GM19467 (cell line): ENCODE results near the gene RAB11B.
A peak's percentile ranks its signal among the peaks of the same experiment; 100 is the strongest.
"Not testable (repeated sequence)": the region's sequence is repeated elsewhere in the genome, so short reads cannot be mapped to it uniquely, and the experiment has no call there.

Experiments
- ATAC-seq: cut with Tn5 transposase; IDR thresholded peaks from one replicate; pipeline ENCODE4 v1.9.1; 2021; ENCODE audit warnings: mild to moderate bottlenecking, moderate library complexity; ENCODE audit not compliant: unreplicated experiment

Gene RAB11B

DNA sequence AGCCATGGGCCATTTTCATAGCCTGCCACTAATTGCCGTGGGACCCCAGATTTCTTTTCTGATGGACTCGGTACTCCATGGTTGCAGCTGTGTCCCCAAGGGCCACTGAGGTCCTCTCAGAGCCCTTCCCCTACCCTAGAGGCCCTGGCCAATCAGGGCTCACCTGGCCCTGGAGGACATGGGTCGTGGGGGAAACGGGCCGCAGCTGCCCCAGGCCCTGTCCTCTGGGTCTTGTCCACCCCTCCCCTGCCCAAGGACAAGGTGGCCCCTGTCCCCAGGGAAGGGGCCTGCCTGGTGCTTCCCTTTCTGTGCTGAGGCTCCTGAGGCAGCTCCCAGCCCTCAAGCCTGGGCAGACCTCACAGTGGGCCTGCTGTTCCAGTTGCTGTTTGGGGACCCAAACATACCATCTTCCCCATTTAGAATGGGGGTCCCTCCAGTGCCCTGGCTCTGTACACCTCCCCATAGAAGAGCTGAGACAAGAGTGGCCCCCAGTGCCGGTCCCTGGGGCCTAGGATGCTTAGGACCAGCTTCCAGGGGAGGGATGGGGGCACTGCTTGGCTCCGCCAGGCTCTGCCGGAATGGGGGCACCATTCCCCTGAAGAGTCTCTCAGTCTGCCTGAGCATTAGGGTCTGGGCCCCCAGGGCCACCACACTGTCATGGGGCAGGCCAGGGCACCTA, 3.2 kb downstream of the RAB11B start:
- ATAC-seq = no peak

DNA sequence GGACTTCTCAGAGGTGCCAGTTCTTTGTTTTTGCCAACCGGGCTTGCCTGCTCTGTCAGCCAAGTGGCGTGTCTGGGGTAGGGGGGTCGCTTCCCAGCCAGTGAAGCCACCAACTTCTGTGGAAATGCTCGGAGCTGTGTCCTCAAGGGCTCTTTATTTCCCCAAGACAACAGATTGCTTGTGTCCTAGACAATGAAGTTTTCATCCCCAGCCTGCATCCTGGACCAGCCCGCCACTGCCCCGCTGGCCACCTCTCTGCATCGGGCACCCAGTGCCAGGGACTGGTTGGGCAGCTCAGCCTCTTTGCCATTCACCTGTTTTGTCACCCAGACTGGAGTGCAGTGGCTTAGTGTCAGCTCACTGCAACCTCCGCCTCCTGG, 3.7 kb downstream of the RAB11B start:
- ATAC-seq = no peak

- ATAC-seq = no peak
These were observed 5.5 kb downstream of the RAB11B start for GRCh38 chr19:8395621-8396082.

DNA sequence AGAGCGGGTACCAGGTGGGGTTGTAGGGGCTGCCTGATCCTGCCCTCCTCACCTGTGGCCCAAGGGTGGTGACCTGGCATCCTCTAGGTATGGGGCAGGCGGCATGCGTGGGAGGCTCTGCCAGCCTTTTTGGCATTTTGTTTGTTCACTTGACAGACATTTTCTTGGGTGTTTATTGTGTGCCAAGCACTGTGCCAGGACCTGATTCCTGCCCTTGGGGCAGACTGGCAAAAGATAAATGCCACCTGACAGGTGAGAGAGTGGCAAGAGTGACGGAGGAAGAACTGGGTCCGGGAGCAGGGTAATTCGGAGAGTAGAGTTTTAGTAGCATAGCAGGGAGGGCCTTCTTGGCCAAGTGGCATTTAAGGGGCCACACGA, 6.0 kb downstream of the RAB11B start:
- no peak for ATAC-seq

DNA sequence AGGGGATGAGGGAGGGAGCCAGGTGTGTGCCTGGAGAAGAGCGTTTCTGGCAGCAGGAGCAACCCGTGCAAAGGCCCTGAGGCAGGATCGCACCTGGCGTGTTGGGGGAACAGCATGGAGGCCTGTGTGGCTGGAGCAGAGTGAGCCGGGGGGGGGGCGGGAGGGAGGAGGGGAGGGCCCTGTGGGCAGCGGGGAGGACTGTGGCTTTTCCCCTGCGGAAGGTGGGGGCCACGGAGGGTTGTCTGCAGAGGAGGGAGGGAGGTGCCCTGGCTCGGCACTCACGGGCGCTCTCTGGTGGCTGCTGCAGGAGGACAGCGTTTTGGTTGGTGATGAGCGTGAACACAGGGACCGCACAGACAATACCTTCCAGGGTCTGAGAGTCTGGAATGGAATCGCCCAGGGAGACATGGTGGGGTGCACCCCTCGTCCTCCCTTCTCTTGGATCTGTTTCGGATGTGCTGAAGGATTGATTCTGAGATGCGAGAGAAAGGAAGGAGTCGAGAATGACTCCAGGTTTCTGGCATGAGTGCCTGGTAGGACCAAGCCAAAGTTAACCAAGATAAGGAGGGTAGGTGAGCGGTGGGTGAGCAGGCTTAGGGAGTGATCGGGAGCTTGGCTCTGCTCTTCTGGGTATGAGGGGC, 6.5 kb downstream of the RAB11B start:
- no peak for ATAC-seq

- ATAC-seq = no peak
These were observed 7.1 kb downstream of the RAB11B start for GRCh38 chr19:8397271-8397670.

DNA sequence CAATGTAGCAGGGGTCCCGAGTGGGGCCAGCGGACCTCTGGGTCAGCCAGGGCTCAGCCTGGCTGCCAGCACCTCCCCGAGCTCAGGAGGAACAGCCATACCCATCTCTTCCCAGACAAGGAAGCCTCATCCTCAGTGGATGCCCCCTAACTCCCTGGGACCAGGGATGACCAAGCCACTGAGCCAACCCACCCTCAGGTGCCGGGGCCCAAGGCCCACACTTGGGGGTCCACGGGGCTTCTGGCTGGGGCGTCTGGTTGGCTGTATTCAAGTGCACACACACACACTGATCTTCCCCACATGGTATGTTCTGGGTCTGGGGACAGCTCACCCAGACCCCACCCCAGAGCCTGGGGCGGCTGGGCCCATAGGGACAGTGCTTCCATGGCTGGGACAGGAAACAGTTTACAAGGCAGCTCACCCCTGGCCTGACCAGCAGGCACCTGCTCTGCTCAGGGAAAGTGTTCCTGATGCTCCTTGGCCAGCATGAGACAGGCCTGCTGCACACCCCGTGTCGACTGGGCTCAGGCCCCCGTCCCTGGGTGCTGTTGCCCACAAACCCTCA, 7.7 kb downstream of the RAB11B start:
- no peak for ATAC-seq

DNA sequence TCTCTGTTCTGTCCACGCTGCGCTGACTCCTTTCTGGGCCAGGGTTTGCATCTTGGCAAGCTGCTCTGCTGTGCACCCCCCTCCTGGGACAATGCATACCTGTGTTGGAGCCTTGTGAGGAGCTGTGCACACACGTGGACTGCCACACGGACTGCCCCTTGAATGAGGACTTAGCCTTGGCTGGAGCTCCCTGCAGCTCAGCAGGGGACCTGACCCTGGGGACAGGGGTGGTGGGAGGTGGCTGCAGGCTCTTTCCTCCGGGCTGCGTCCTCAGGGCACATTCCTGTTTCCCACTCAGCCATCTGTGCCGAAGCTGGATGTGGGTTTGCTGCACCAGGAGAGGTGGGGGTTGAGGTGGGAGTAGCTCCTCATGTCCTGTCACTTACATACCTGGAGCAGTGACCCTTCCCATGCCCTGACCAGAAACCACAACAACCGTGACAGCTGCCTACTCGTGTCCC, 8.2 kb downstream of the RAB11B start:
- ATAC-seq = no peak

GRCh38 chr19:8399681-8400188, 9.6 kb downstream of the RAB11B start:
- ATAC-seq = no peak

DNA sequence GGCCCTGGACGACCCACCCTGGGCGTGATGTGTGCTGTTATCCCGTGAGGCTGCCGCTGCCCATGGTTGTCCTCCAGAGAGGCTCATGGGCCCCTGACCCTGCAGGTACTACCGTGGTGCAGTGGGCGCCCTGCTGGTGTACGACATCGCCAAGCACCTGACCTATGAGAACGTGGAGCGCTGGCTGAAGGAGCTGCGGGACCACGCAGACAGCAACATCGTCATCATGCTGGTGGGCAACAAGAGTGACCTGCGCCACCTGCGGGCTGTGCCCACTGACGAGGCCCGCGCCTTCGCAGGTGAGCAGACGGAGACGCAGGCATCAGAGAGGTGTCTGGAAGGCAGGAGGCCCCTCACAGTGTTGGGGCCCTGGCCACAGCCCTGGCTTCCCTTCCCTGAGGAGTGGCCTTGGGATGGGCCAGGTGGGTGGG, 11.8 kb downstream of the RAB11B start:
- no peak for ATAC-seq

DNA sequence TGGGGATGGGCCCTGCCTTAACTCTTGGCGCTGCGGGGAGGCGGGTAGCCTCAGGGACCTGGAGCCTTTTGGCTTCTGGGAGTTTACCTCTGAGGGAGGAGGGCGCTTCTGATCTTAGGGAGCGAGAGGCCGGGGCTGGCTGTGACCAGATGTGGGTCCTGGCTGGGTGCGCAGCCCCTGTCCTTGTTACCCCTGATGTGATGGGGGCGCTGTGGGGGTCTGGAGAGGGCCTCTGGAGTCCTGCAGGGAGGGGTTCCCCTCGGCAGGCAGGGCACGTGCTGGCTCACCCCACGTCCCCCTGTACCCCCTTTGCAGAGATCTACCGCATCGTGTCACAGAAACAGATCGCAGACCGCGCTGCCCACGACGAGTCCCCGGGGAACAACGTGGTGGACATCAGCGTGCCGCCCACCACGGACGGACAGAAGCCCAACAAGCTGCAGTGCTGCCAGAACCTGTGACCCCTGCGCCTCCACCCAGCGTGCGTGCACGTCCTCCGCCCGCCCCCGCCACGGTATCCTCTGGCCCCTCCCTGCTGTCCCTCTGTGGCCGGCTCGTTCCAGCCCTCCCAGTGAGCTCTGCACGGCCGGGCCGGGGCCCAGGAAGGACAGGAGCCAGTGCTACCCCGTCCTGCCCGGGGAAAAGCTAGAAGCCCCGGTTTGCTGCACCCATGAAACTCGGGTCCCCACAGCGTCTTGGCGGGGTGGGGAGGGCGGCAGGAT, 13.1 kb downstream of the RAB11B start:
- no peak for ATAC-seq

GRCh38 chr19:8403820-8404109, 13.6 kb downstream of the RAB11B start:
- no peak for ATAC-seq

DNA sequence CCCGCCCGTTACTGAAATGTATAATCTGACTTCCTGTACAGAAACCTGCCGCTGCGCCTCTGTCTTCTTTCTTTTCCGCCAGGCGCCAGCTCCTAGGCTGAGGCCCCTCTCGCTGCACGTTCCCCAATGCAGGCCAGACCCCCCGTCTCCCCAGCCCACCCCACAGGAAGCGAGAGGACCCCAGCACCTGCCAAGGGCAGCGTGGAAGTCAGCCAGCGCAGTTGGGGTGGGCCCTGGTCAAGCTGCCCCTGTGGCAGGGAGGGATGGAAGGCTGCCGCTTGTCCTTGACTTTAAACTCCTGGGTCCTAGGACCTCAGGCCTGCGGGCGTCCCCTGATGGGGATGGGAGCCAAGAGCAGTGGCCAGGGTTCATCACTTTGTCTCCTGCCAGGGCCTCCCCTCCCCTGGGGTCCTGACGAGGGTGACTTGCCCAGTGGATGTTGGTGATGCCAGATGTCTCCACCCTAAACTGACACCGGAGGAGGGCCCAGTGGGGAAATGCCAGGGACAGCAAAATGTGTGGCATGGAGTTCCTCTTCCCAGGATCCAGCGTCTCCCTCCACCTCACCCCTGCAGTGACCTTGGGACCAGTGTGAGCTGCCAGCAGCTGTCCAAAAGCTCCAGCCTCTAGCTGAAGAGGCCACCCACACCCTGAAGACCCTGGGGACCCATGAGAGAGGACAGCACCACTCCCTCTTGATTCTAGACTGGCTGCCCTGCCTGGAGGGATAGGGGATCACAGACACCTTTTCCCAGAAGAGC, 14.4 kb downstream of the RAB11B start:
- no peak for ATAC-seq

DNA sequence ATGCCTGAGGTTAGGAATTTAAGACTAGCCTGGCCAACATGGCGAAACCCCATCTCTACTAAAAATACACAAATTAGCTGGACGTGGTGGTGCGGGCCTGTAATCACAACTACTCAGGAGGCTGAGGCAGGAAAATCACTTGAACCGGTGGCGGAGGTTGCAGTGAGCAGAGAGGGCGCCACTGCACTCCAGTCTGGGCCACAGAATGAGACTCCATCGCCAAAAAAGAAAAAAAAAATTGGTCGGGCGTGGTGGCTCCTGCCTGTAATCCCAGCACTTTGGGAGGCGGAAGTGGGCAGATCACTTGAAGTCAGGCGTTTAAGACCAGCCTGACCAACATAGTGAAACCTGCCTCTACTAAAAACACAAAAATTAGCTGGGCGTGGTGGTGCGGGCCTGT, 20.6 kb downstream of the RAB11B start:
- not testable (repeated sequence) for ATAC-seq

DNA sequence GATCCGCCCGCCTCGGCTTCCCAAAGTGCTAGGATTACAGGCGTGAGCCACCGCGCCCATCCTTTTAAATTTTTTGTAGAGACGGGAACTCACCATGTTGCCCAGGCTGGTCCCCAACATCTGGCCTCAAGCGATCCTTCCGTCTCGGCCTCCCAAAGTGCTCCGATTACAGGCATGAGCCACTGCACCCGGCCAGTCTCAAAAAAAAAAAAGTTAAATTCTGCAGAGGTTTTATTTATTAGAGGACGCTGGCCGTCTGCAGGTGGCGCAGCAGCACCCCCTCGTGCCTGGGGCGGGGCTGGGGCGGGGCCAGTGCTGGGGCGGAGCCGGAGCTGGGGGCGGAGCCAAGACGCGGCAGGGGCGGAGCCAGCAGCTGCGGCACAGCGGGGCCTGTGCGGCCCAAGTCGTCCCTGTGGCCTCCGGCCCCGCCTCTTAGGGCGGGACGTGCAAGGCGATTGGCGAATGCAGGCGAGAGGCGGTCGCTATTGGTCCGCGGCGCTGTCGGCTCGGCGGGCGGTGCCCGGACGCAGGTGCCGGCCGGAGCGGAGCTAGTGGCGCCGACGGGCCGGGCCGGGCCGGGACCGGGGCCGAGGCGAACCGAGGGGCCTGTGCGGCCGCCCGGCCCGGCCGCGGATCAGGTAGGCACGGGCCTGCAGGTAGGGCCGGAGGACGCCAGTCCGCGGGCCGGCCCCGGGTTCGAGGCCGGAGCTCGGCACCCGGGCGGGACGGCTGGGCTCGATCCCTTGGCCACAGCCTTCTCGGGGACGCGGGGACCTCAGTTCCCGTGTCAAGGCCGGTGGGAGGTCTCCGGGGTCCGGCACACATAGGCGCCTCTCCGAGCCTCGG, 22.8 kb downstream of the RAB11B start, which contains the start of gene MARCHF2:
MARCHF2 (plus strand) TSS at position 523 of the 846 bp plus-strand sequence. CDS start 8,536 bp downstream, outside the sequence.
- peak; percentile 98 for ATAC-seq

GRCh38 chr19:8413629-8413995, 23.5 kb downstream of the RAB11B start:
- ATAC-seq = no peak

GRCh38 chr19:8416796-8417195, 26.6 kb downstream of the RAB11B start:
- ATAC-seq = no peak

GRCh38 chr19:8421484-8422461, 31.6 kb downstream of the RAB11B start:
- no peak for ATAC-seq

- ATAC-seq = no peak
These were observed 33.7 kb downstream of the RAB11B start for GRCh38 chr19:8423817-8424223.
